HepG2 (cell line): ENCODE measurements around the gene ZNF79. TPM values are rescaled to one million over a fixed set of nuclear protein-coding genes. Genes with fewer than 3 reads are reported as not detected.

Experiments
- FOXA3 ChIP-seq: IDR thresholded peaks from 2 replicates; pipeline ENCODE4 v1.6.1; 2016; ENCODE audit warnings: missing genetic modification reagents, missing compliant biosample characterization
- FOXC1 ChIP-seq: sonication (generic); formaldehyde crosslinking; IDR thresholded peaks from 2 replicates; pipeline ENCODE4 v1.8.0; 2022; ENCODE audit warnings: mild to moderate bottlenecking, missing genetic modification reagents, borderline replicate concordance
- FOXP1 ChIP-seq, 2 experiments: fragments of 450-650 bp in 1 of 2; IDR thresholded peaks; 2 replicates each; pipeline ENCODE4 v1.6.1; 2017 to 2018; ENCODE audit warnings: antibody characterized with exemption in 1 of 2
- GTF3A ChIP-seq: sonication (generic); formaldehyde crosslinking; conservative IDR thresholded peaks from 2 replicates; pipeline ENCODE4 v1.4.0; 2020; ENCODE audit warnings: mild to moderate bottlenecking, missing genetic modification reagents
- JARID2 ChIP-seq: sonication (generic); formaldehyde crosslinking; IDR thresholded peaks from 2 replicates; pipeline ENCODE4 v1.8.1; 2023; ENCODE audit warnings: missing genetic modification reagents, inconsistent platforms; ENCODE audit not compliant: insufficient replicate concordance
- KDM3A ChIP-seq: IDR thresholded peaks from 2 replicates; pipeline ENCODE4 v1.6.1; 2018; ENCODE audit warnings: low read depth, missing compliant biosample characterization
- LCORL ChIP-seq, 2 experiments: fragments of 450-650 bp in 1 of 2; sonication (generic) in 1 of 2; formaldehyde crosslinking in 1 of 2; IDR thresholded peaks; 2 replicates each; pipeline versions ENCODE4 v1.5.0 to v1.6.1; 2017 to 2020; ENCODE audit warnings: antibody characterized with exemption in 1 of 2, missing genetic modification reagents in 1 of 2
- MTF1 ChIP-seq: sonication (generic); formaldehyde crosslinking; IDR thresholded peaks from 2 replicates; pipeline ENCODE4 v1.5.0; 2020; ENCODE audit warnings: missing genetic modification reagents
- PCBP2 ChIP-seq: fragments of 200-400 bp; formaldehyde crosslinking; optimal IDR thresholded peaks from 2 replicates; pipeline ENCODE3; 2018; ENCODE audit warnings: low read length, low read depth; ENCODE audit not compliant: poor library complexity, severe bottlenecking
- SIN3B ChIP-seq: fragments of 150-350 bp; IDR thresholded peaks from 2 replicates; pipeline ENCODE4 v1.6.1; 2014; ENCODE audit warnings: low read length
- SKIL ChIP-seq: sonication (generic); formaldehyde crosslinking; IDR thresholded peaks from 2 replicates; pipeline ENCODE4 v1.8.0; 2022; ENCODE audit warnings: missing genetic modification reagents, mild to moderate bottlenecking, moderate library complexity, borderline replicate concordance
- ZBTB20 ChIP-seq: sonication (generic); formaldehyde crosslinking; IDR thresholded peaks from 2 replicates; pipeline ENCODE4 v1.8.1; 2023; ENCODE audit warnings: missing genetic modification reagents, low read depth, mild to moderate bottlenecking, borderline replicate concordance
- ZKSCAN1 ChIP-seq: fragments of 150-350 bp; IDR thresholded peaks from 2 replicates; pipeline ENCODE4 v1.6.1; 2014; ENCODE audit warnings: low read length
- ZNF326 ChIP-seq: sonication (generic); formaldehyde crosslinking; IDR thresholded peaks from 2 replicates; pipeline ENCODE4 v1.4.0; 2020; ENCODE audit warnings: missing genetic modification reagents, borderline replicate concordance
- polyA plus RNA-seq, 8 experiments: library from polyadenylated mRNA; depleted of rRNA in 3 of 8; stranded (reverse) in 7 of 8; unstranded in 1 of 8; fragments of >200 nt; fragmentation: Illumina TruSeq in 4 of 8; extraction: Trizol in 4 of 8; gene quantifications; 2 replicates each; pipeline versions ENCODE4 v1.2.1 to v1.2.3, GENCODE V29; 2011 to 2016; ENCODE audit warnings: low read depth in 4 of 8, missing spikeins in 1 of 8, mixed read lengths in 1 of 8; ENCODE audit not compliant: insufficient read depth in 1 of 8
- total RNA-seq, 5 experiments: library from RNA; depleted of rRNA; stranded (reverse); fragments of >200 nt; fragmentation: Illumina TruSeq; extraction: Trizol; gene quantifications; 2 replicates each; pipeline ENCODE4 v1.2.3, GENCODE V29; 2016; ENCODE audit warnings: low read depth in 1 of 5
- TF ChIP-seq, protein P1 (sequence below): IDR thresholded peaks from 2 replicates; pipeline ENCODE4 v1.6.1; 2016; ENCODE audit warnings: low read depth
- TF ChIP-seq, protein P2 (sequence below): sonication (generic); formaldehyde crosslinking; IDR thresholded peaks from 2 replicates; pipeline ENCODE4 v1.5.1; 2020; ENCODE audit warnings: mild to moderate bottlenecking, missing genetic modification reagents
- TF ChIP-seq, protein P3 (sequence below): IDR thresholded peaks from 2 replicates; pipeline ENCODE4 v1.6.1; 2012; ENCODE audit warnings: low read depth, low read length, improper control_type of control experiment
- TF ChIP-seq, protein P4 (sequence below): sonication (generic); formaldehyde crosslinking; IDR thresholded peaks from 2 replicates; pipeline ENCODE4 v1.5.0; 2020; ENCODE audit warnings: missing genetic modification reagents, mild to moderate bottlenecking, borderline replicate concordance
- TF ChIP-seq, protein P5 (sequence below): IDR thresholded peaks from 2 replicates; pipeline ENCODE4 v1.6.1; 2016; ENCODE audit warnings: missing genetic modification reagents, missing compliant biosample characterization

The ZNF79 gene
- total and polyA plus RNA-seq, 2 of the 13 experiments (the other 11 are each of a cell fraction or from before 2014, with no cell fraction given): 3.7 to 8.1 TPM

DNA sequence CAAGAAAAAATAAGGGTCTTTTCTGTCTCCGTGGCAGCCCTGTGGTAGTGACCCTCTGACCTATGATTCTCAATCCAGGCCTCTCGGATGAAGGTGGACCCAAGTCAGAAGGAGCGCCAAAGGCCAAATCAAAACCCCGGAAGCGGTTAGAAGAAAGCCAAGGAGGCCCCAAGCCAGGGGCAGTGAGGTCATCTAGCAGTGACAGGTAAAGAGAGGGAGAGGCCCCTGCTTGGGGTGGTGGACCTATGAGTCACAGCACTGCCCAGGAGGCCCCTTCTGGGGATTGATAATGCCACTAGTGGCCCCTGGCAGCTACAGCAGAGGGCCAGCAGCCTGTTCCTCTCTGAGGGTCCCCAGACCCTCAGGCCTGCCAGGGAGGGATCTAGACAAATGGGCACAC is 33.6 kb upstream of the ZNF79 start (continued):
- TF ChIP-seq SIN3B: no peak
- TF ChIP-seq FOXC1 (CRISPR knock-in tag): no peak; the same call in 1 of the 2 replicates
- TF ChIP-seq ZNF326 (CRISPR knock-in tag): no peak
- TF ChIP-seq, protein P1, sequence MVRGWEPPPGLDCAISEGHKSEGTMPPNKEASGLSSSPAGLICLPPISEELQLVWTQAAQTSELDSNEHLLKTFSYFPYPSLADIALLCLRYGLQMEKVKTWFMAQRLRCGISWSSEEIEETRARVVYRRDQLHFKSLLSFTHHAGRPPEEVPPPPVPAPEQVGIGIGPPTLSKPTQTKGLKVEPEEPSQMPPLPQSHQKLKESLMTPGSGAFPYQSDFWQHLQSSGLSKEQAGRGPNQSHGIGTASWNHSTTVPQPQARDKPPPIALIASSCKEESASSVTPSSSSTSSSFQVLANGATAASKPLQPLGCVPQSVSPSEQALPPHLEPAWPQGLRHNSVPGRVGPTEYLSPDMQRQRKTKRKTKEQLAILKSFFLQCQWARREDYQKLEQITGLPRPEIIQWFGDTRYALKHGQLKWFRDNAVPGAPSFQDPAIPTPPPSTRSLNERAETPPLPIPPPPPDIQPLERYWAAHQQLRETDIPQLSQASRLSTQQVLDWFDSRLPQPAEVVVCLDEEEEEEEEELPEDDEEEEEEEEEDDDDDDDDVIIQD (CRISPR knock-in tag): peak; percentile 81
- TF ChIP-seq, protein P2, sequence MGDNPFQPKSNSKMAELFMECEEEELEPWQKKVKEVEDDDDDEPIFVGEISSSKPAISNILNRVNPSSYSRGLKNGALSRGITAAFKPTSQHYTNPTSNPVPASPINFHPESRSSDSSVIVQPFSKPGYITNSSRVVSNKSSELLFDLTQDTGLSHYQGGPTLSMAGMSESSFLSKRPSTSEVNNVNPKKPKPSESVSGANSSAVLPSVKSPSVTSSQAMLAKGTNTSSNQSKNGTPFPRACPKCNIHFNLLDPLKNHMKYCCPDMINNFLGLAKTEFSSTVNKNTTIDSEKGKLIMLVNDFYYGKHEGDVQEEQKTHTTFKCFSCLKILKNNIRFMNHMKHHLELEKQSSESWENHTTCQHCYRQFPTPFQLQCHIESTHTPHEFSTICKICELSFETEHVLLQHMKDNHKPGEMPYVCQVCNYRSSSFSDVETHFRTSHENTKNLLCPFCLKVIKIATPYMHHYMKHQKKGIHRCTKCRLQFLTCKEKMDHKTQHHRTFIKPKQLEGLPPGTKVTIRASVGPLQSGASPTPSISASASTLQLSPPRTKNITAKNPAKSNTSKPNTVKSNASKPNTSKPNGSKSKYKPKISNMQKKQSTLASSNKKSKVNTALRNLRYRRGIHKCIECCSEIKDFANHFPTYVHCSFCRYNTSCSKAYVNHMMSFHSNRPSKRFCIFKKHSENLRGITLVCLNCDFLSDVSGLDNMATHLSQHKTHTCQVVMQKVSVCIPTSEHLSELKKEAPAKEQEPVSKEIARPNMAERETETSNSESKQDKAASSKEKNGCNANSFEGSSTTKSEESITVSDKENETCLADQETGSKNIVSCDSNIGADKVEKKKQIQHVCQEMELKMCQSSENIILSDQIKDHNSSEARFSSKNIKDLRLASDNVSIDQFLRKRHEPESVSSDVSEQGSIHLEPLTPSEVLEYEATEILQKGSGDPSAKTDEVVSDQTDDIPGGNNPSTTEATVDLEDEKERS (CRISPR knock-in tag): no peak
- peak; percentile 87 for TF ChIP-seq FOXA3
- TF ChIP-seq KDM3A: no peak; the same call in 1 of the 2 replicates
- TF ChIP-seq PCBP2: no peak
- TF ChIP-seq ZKSCAN1: no peak; the same call in 1 of the 2 replicates
- TF ChIP-seq, protein P3, sequence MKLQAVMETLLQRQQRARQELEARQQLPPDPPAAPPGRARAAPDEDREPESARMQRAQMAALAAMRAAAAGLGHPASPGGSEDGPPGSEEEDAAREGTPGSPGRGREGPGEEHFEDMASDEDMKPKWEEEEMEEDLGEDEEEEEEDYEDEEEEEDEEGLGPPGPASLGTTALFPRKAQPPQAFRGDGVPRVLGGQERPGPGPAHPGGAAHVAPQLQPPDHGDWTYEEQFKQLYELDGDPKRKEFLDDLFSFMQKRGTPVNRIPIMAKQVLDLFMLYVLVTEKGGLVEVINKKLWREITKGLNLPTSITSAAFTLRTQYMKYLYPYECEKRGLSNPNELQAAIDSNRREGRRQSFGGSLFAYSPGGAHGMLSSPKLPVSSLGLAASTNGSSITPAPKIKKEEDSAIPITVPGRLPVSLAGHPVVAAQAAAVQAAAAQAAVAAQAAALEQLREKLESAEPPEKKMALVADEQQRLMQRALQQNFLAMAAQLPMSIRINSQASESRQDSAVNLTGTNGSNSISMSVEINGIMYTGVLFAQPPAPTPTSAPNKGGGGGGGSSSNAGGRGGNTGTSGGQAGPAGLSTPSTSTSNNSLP: no peak
- TF ChIP-seq, protein P4, sequence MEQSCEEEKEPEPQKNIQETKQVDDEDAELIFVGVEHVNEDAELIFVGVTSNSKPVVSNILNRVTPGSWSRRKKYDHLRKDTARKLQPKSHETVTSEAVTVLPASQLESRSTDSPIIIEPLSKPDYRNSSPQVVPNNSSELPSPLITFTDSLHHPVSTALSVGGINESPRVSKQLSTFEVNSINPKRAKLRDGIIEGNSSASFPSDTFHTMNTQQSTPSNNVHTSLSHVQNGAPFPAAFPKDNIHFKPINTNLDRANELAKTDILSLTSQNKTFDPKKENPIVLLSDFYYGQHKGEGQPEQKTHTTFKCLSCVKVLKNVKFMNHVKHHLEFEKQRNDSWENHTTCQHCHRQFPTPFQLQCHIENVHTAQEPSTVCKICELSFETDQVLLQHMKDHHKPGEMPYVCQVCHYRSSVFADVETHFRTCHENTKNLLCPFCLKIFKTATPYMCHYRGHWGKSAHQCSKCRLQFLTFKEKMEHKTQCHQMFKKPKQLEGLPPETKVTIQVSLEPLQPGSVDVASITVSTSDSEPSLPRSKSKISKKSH (CRISPR knock-in tag): no peak
- no peak for TF ChIP-seq JARID2
- TF ChIP-seq LCORL (IDR thresholded peaks at IDR 0.05): no peak
- TF ChIP-seq LCORL (CRISPR knock-in tag; IDR thresholded peaks at IDR 0.05): peak; percentile 88
- no peak for TF ChIP-seq MTF1
- TF ChIP-seq SKIL (CRISPR knock-in tag): peak; percentile 69; the same call in 1 of the 2 replicates
- peak; percentile 79; the same call in 1 of the 2 replicates for TF ChIP-seq ZBTB20 (CRISPR knock-in tag)
- TF ChIP-seq, protein P5, sequence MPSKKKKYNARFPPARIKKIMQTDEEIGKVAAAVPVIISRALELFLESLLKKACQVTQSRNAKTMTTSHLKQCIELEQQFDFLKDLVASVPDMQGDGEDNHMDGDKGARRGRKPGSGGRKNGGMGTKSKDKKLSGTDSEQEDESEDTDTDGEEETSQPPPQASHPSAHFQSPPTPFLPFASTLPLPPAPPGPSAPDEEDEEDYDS (CRISPR knock-in tag): peak; percentile 41; the same call in 1 of the 2 replicates
- TF ChIP-seq FOXP1 (IDR thresholded peaks at IDR 0.05): no peak
- TF ChIP-seq FOXP1 (CRISPR knock-in tag; IDR thresholded peaks at IDR 0.05): peak; percentile 71
- TF ChIP-seq GTF3A: no peak
